ENCODE data around the gene SLCO4C1.

GRCh38 chr5:102211165-102211564, 84.9 kb downstream of the SLCO4C1 start:
- TF ChIP-seq CTCF (IDR thresholded peaks at IDR 0.05; ENCODE audit: insufficient read depth, low read depth, low read length) (no peak), EZH2 (IDR thresholded peaks at IDR 0.05; ENCODE audit: insufficient read depth, low read length) (no peak)

Data from astrocyte (in vitro differentiated cells and primary cell).